Stimulated activated CD4-positive, alpha-beta T cell treated with anti-CD3 and anti-CD28 coated beads, TNF-alpha, amount 100 ng/mL, for 1 hour (primary cell): ENCODE data around the gene GPR15LG.
"Not testable (repeated sequence)": the region's sequence is repeated elsewhere in the genome, so short reads cannot be mapped to it uniquely, and the experiment has no call there.

ENCODE experiments used
- DNase-seq, 3 donors: peaks; one replicate each; pipeline ENCODE4 v3.0.0-alpha.2; 2020; ENCODE audit warnings: low read depth in 3 of 3, low spot score in 1 of 3

Gene GPR15LG

GRCh38 chr10:84164442-84164841 is 9.2 kb upstream of the GPR15LG start:
- DNase-seq = no peak

GRCh38 chr10:84166620-84167288 is 6.8 kb upstream of the GPR15LG start:
- no peak for DNase-seq

DNA sequence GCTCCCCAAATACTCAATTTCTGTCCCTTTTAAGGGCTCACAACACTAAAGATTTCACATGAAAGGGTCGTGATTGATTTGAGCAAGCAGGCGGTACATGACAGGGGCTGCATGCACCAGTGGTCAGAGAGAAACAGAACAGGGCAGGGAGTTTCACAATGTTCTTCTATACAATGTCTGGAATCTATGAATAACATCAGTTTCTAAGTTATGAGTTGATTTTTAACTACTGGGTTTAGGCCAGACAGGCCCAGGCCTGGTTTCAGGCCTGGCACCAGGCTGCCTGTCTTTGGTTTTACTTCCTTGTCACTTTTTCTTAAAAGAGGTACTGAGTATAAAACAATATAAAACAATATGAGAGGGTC is 6.3 kb upstream of the GPR15LG start:
- not testable (repeated sequence) for DNase-seq

DNA sequence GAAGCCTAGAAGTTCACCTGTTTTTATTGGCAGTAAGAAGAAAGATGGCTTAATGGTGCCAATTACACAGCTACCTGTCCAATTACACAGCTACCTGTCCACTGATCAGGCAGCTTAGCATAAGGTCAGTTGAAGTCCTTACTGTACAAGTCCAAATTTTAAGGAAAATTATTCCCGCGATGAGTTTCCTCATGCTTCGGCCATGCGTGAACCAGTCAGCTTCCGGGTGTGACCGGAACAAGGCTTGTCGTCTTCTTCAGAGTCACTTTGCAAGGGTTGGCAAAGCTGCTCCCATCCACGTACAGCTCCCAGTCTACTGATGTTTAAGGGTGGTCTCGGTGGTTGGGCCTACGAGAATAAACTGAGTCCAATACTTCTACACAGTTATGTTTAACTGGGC is 5.2 kb upstream of the GPR15LG start:
- not testable (repeated sequence) for DNase-seq

- DNase-seq = not testable (repeated sequence)
Observed at GRCh38 chr10:84171237-84171636, 2.4 kb upstream of the GPR15LG start.

- not testable (repeated sequence) for DNase-seq
Observed at GRCh38 chr10:84171700-84172466, 1.7 kb upstream of the GPR15LG start.

DNA sequence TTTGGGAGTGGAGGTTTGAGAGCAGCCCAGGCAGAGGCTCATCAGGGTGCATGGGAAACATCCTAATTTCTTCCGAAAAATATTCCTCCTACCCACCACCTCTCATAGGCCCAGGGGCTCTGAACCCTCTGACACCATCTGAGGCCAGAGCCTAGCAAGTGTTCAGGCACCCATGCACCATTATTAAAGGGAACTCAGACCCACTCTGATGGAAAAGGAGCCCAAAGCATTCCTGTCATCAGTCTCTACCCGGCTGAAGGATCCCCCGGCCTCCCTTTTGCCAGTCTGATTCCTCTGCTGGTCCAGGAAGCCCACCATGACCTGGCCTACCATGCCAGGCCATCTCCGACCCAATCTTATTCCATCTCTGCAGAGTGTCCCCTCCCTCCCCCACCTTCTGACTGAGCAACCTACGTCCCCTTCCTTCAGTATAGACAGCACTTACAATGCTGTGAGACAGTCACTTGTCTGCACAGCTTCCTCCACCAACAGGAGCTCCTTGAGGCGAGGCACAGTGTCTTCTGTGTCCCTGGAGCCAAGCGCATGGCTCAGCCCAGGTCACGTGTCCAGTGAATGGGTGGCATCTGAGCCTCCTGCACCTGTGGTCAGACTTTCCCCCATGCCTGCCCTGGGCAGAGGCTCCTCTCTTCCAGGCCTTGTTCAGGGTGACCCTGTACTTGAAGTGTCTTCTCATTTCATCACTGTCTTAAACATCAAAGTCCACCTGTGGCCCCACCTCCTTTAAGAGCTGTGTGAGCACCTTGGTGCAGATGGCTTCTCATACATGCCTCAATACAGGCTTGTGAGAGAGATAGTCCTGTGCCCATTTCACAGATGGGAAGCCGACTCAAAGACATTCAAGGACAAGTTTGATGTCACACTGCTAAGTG is 889 bp upstream of the GPR15LG start:
- no peak for DNase-seq

- DNase-seq = no peak
Observed at GRCh38 chr10:84175436-84175835, 1.8 kb downstream of the GPR15LG start.

- no peak for DNase-seq
Observed at GRCh38 chr10:84176351-84176750, 2.8 kb downstream of the GPR15LG start.

GRCh38 chr10:84176836-84177474 is 3.4 kb downstream of the GPR15LG start:
- DNase-seq = no peak

DNA sequence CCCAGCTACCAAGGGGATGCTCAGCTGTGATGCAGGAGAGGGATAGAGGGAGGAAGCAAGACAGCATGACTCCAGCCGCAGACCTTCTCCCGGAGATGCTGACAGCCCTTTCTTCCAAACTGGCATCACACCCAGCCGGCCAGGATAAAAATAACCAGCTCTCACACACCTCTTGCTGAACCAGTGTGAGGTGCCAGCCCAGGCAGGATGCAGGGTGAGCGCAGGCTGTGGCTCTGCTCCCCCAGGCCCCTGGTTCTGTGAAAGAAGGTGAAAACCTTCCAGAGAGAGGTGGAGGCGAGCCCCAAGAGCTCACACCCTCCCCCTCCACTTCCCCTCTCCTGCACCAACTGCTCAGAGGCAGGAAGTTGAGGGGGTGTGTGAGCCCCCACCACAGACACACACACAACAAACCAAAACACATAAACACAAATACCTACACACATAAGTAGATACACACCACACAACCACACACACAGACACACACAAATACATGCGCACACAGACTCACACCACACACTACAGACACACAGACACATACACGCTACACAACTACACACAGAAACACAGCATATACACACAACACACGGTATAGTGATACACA is 4.0 kb downstream of the GPR15LG start:
- no peak for DNase-seq

- DNase-seq = no peak
Observed at GRCh38 chr10:84178160-84178609, 4.6 kb downstream of the GPR15LG start.

DNA sequence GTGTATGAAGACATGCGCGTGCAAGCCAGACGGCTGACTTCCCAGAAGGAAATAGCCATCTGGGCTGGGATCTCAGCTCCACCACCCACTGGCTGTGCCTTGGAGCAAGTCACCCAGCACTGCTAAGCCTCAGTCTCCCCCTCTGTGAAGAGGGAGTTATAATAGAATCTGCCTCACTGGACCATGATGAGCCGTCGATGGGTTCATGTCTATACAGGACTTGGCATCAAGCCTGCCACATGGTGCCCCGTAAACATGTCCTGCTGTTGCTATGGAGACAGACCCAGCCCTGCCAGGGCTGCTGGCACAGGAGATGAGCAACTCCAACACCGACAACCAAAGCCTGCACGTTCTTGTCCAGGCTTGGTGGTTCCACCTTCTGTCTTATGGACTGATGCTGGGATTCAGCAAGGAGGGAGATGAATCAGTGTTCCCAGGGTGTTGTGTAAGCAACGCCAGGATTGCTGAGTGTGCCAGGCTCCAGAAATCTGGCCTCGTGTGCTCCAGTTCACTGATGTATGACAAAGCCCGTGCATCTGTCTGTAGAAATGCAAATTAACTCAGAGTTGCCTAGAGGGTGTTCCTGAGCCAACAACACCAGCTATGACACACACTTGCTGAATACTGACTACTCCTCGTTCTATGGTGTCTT is 5.6 kb downstream of the GPR15LG start:
- no peak for DNase-seq

GRCh38 chr10:84180386-84180785 is 6.8 kb downstream of the GPR15LG start:
- DNase-seq = not testable (repeated sequence)

DNA sequence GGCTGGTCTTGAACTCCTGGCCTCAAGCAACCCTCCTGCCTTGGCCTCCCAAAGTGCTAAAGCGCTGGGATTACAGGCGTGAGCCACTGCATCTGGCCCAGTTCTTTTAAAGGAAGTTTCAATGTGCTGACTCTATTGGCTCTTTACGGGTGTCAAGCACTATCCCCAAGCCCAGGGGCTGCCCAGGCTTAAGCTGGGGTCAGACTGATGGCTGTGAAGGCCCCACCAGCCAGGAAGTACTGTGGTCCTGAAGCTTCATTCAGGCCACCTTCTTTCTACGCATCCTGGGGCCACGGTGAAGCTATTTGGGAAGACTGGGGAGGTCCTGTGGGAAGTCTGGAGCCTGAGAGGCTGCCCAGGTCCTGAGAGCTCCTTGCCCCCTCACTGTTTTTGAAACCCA is 8.0 kb downstream of the GPR15LG start:
- no peak for DNase-seq

DNA sequence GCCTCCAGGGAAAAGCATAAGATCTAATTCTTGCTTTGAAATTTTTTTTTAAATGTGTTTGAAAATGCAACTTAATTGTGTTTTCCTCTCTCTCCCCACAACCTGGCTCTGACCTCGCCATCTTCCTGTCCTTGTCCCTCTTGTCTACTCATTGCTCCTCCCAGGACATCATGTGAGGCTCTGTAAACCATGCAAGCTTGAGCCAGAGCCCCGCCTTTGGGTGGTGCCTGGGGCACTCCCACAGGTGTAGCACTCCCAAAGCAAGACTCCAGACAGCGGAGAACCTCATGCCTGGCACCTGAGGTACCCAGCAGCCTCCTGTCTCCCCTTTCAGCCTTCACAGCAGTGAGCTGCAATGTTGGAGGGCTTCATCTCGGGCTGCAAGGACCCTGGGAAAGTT is 10.9 kb downstream of the GPR15LG start:
- no peak for DNase-seq

DNA sequence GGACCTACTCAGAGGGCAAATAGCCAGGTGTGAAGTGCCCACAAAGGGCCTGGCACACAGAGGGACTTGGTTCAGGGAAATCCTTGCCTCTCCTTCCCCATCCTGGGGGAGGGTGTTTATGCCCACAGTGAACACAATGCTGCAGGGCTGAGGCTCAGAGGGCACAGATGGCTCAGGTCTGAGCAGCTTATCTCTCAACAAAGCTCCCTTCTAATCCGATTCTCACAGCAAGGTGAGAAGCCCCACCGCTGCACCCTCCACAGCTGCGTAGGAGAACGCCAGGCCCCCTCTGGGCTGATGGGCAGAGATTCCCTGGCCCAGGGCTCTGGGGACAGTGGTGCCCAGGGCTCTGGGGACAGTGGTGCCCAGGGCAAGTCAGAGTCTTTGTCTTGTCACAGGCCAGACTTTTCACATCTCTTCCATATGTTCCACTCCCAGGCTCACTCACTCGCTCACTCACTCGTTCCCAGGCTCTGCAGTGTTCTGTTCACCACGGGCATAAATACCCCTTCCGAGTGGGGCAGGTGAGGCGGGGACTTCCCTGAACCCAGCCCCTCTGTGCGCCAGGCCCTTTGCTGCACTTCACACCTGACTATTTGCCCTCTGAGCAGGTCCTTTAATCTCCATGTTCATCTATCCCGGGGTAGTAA is 12.1 kb downstream of the GPR15LG start:
- no peak for DNase-seq

DNA sequence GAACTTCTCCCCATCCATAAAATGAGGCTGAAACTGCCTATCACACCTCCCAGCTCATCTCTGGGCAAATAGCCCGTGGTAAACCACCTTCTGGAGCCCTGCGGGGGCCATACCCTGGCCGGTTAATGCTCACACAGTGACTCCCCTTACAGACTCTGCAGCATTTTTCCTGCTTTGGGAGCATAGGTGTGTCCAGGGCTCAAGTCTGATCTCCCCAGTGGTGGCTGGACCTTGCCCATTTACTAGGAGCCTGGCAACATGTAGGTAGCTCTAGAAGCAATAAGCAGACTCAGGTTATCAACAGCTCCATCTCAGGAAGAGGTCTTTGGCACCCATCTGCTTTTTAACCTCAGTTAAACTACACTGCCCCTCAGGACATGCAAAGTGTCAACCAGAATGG is 15.2 kb downstream of the GPR15LG start:
- no peak for DNase-seq

GRCh38 chr10:84190621-84191020 is 17.0 kb downstream of the GPR15LG start:
- DNase-seq = no peak

- DNase-seq = no peak
Observed at GRCh38 chr10:84191106-84191505, 17.5 kb downstream of the GPR15LG start.
